Stimulated activated naive CD8-positive, alpha-beta T cell treated with anti-CD3 and anti-CD28 coated beads, Interleukin-15, Interleukin-2, amounts not matched to agents 100 U/mL and 50 U/mL, for 24 hours (primary cell): ENCODE measurements around the gene PIGO.
A peak's percentile ranks its signal among the peaks of the same experiment; 100 is the strongest.

Source experiments
- ATAC-seq: fragments of 150-1000 bp; cut with Tn5 transposase; one replicate; pipeline ENCODE4 v1.10.0; 2021
- DNase-seq: peaks from one replicate; pipeline ENCODE4 v3.0.0; 2021

Gene PIGO

GRCh38 chr9:35096035-35096849 lies at the start of gene PIGO:
PIGO (minus strand) TSS chr9:35096591; CDS start chr9:35095565, 1,026 bp downstream.
- DNase-seq (peak; percentile 92), ATAC-seq (peak; percentile 91)

- ATAC-seq: no peak
- DNase-seq: no peak
Observed at GRCh38 chr9:35142037-35142436, 45.6 kb upstream of the PIGO start.

GRCh38 chr9:35140093-35140492 lies 43.7 kb upstream of the PIGO start:
- ATAC-seq: no peak

GRCh38 chr9:35136866-35137265 lies 40.5 kb upstream of the PIGO start:
- DNase-seq (no peak), ATAC-seq (no peak)

More at GRCh38 chr9:35140093-35140492, 43.7 kb upstream of the PIGO start:
- DNase-seq: no peak

GRCh38 chr9:35135988-35136387 lies 39.6 kb upstream of the PIGO start:
- DNase-seq (no peak), ATAC-seq (no peak)

GRCh38 chr9:35134920-35135319 lies 38.5 kb upstream of the PIGO start:
- no peak for DNase-seq
- no peak for ATAC-seq

- peak; percentile 89 for DNase-seq
- ATAC-seq: peak; percentile 64
Observed at GRCh38 chr9:35116898-35117551, 20.6 kb upstream of the PIGO start.

GRCh38 chr9:35116539-35116897 lies 20.1 kb upstream of the PIGO start:
- ATAC-seq: no peak
- DNase-seq: no peak

GRCh38 chr9:35115680-35116538 lies 19.5 kb upstream of the PIGO start, which contains the start of gene ATOSB:
ATOSB (minus strand) TSS chr9:35115862; CDS start chr9:35108274, 7,588 bp downstream.
- peak; percentile 66 for ATAC-seq
- peak; percentile 95 for DNase-seq

- peak; percentile 51 for DNase-seq
- ATAC-seq: no peak
Observed at GRCh38 chr9:35114840-35115628, 18.6 kb upstream of the PIGO start.

GRCh38 chr9:35114113-35114839 lies 17.9 kb upstream of the PIGO start:
- DNase-seq (peak; percentile 81), ATAC-seq (peak; percentile 45)

- ATAC-seq (no peak), DNase-seq (peak; percentile 34)
Observed at GRCh38 chr9:35112257-35113020, 16.0 kb upstream of the PIGO start.

GRCh38 chr9:35111001-35111933 lies 14.9 kb upstream of the PIGO start:
- ATAC-seq: peak; percentile 83

GRCh38 chr9:35110327-35110761 lies 14.0 kb upstream of the PIGO start:
- DNase-seq (no peak), ATAC-seq (no peak)

More at GRCh38 chr9:35111001-35111933, 14.9 kb upstream of the PIGO start:
- peak; percentile 96 for DNase-seq

- DNase-seq (no peak), ATAC-seq (no peak)
Observed at GRCh38 chr9:35108946-35109575, 12.7 kb upstream of the PIGO start.

GRCh38 chr9:35108461-35108860 lies 12.1 kb upstream of the PIGO start:
- ATAC-seq: no peak

GRCh38 chr9:35107297-35108290 lies 11.2 kb upstream of the PIGO start:
- ATAC-seq: no peak
- DNase-seq: no peak

More at GRCh38 chr9:35108461-35108860, 12.1 kb upstream of the PIGO start:
- no peak for DNase-seq
